ENCODE data around the gene ZNF318. TPM values are rescaled to one million over a fixed set of nuclear protein-coding genes. Genes with fewer than 3 reads are reported as not detected.

Gene ZNF318
- total and polyA plus RNA-seq, 2 donors (not counting 3 experiments of a cell fraction or from before 2014, with no cell fraction given) = 7.1 to 13.6 TPM

DNA sequence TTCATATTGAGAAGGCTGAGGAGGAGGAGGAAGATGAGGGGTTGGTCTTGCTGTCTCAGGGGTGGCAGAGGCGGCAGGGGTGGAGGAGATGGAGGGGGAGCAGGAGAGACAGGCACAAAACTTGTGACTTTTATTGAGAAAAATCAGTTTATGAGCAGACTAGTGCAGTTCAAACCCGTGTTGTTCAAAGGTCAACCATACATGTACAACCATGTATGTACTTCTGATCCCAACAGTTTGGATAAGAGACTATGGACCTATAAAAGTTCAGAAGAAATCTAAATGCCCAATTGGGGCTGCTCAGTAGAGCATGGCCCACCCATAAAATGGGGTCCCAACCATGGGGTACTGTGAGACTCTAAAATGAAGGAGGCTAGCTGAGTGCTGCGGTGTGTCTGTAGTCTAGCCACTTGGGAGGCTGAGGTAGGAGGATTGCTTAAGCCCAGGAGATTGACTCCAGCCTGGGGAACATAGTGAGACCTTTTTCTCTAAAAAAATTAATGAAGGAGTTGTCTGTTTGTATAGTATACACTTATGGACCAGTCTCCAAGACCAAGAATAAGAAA lies 79.0 kb downstream of the ZNF318 start:
- CTCF ChIA-PET = interaction anchor here (1.8 kb wide), 1 partner anchor 14 kb away, joined by 3 read pairs; no protein-coding TSS in a partner anchor
- no peak overlapping the region for H3K9ac ChIP-seq (replicated peaks; ENCODE audit: extremely low read depth, insufficient read depth, low read length)
- no peak for FAIRE-seq

More for the DNA sequence above, 79.0 kb downstream of the ZNF318 start:
- intact Hi-C loops (cut with micrococcal nuclease) (no loop called here), dilution Hi-C loops (cut with MboI; ENCODE audit: extremely low pct_ligation_motif_present, low sequenced_read_pairs) (no loop called here)
- no peaks in the 10 kb centered on the region for H4K20me1 ChIP-seq (replicated peaks; ENCODE audit: control insufficient read depth, extremely low read depth, insufficient read depth, low read length)
- no peaks in the 10 kb centered on the region for H3K79me2 ChIP-seq (ENCODE audit: control insufficient read depth, insufficient read depth, low read length)
- peaks cover 2 to 16% of the 10 kb centered on the region in 2 experiments for H3K27me3 ChIP-seq (ENCODE audit: control insufficient read depth in 2 of 2, insufficient read depth in 2 of 2, low read length in 2 of 2)
- no peaks in the 10 kb centered on the region for H3K36me3 ChIP-seq (ENCODE audit: control insufficient read depth in 2 of 2, extremely low read depth in 1 of 2, insufficient read depth in 2 of 2, low read length in 2 of 2)
- H3K9me3 ChIP-seq (replicated peaks; ENCODE audit: control insufficient read depth, insufficient read depth, low read length) = no peaks in the 10 kb centered on the region
- POLR2A ChIA-PET = no interaction called here
- H3K4me2 ChIP-seq (ENCODE audit: insufficient read depth, low read length) = no peak overlapping the region
- TF ChIP-seq JUN (IDR thresholded peaks at IDR 0.05; ENCODE audit: borderline replicate concordance, insufficient read depth, insufficient read length, low read depth) (no peak), GATA2 (IDR thresholded peaks at IDR 0.05; ENCODE audit: insufficient read depth, insufficient read length, low read depth, low read length) (no peak), POLR2AphosphoS5 (IDR thresholded peaks at IDR 0.05; ENCODE audit: insufficient read depth, low read depth, low read length) (no peak), MAX (IDR thresholded peaks at IDR 0.05; ENCODE audit: insufficient read depth, insufficient read length) (no peak), MYC (IDR thresholded peaks at IDR 0.05; ENCODE audit: low read depth, low read length) (no peak), POLR2A (IDR thresholded peaks at IDR 0.05; ENCODE audit: low read depth, low read length) (no peak), EZH2 (IDR thresholded peaks at IDR 0.05; ENCODE audit: borderline replicate concordance, low read depth, low read length, severe bottlenecking) (no peak), FOS (IDR thresholded peaks at IDR 0.05; ENCODE audit: borderline replicate concordance, insufficient read depth, low read length) (no peak), CTCF (IDR thresholded peaks at IDR 0.05; ENCODE audit: extremely low read depth in 1 of 2, insufficient read depth in 1 of 2, low read depth in 1 of 2, low read length in 2 of 2) (no peak)
- no peak overlapping the region for H3K27ac ChIP-seq (ENCODE audit: insufficient read depth, low read depth, low read length)
- H3K4me3 ChIP-seq (replicated peaks in 1 of 3; ENCODE audit: insufficient read depth in 1 of 3, low read depth in 1 of 3, low read length in 3 of 3) = no peak overlapping the region
- no peaks in the 10 kb centered on the region for H3K4me1 ChIP-seq (ENCODE audit: control insufficient read depth, extremely low read depth, insufficient read depth, low read length)
- H2AFZ ChIP-seq (ENCODE audit: low read depth, low read length) = no peak overlapping the region
- H3K9me1 ChIP-seq (replicated peaks; ENCODE audit: control insufficient read depth, extremely low read depth, insufficient read depth, low read length) = no peaks in the 10 kb centered on the region
- DNase-seq (ENCODE audit: low read depth, low spot score) = no peak
- no TSS peak for BruUV-seq (replicated peaks)
